Activated T-cell treated with anti-CD3 and anti-CD28 coated beads, Interleukin-2, amount 50 U/mL, for 24 hours (primary cell): ENCODE results near the gene PARVA.

Experiments used
- DNase-seq: peaks from one replicate; pipeline ENCODE4 v3.0.0-alpha.2; 2020
- H3K27ac Mint-ChIP-seq: 2 replicates; pipeline ENCODE4 v1.8.0; 2020; ENCODE audit warnings: mild to moderate bottlenecking, mixed read lengths
- H3K27me3 Mint-ChIP-seq: 2 replicates; pipeline ENCODE4 v1.8.0; 2020; ENCODE audit warnings: mixed read lengths
- H3K36me3 Mint-ChIP-seq: 2 replicates; pipeline ENCODE4 v1.8.0; 2020; ENCODE audit warnings: low read depth, mixed read lengths
- H3K4me1 Mint-ChIP-seq: 2 replicates; pipeline ENCODE4 v1.8.0; 2020; ENCODE audit warnings: low read depth, mixed read lengths
- H3K4me3 Mint-ChIP-seq: 2 replicates; pipeline ENCODE4 v1.8.0; 2020; ENCODE audit warnings: mild to moderate bottlenecking, moderate library complexity, mixed read lengths
- H3K9me3 Mint-ChIP-seq: 2 replicates; pipeline ENCODE4 v1.8.0; 2020; ENCODE audit warnings: mixed read lengths

Gene PARVA

GRCh38 chr11:12408156-12408770 is 30.9 kb downstream of the PARVA start:
- no peak overlapping the region for H3K4me3 Mint-ChIP-seq
- H3K36me3 Mint-ChIP-seq: no peaks in the 10 kb centered on the region
- H3K27ac Mint-ChIP-seq: no peak overlapping the region

DNA sequence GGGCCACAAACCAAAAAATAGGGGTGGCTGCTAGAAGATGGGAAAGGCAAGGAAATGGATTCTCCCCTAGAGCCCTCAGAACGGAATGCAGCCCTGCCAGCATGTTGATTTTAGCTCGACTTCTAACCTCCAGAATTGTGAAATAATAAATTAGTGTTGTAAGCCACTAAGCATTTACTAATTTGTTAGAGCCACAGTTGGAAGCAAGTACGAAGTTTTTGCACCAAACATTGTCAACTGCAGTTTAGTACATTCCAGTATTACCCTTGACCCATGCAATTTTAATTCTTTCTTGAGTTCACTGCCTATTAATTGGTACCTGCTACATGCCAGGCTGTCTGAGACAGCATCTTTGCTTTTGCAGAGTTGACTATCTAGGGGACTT is 32.2 kb downstream of the PARVA start:
- Mint-ChIP-seq H3K4me1 (no peaks in the 10 kb centered on the region), H3K9me3 (no peaks in the 10 kb centered on the region), H3K27me3 (peaks cover 3% of the 10 kb centered on the region), H3K4me3 (no peak overlapping the region), H3K36me3 (no peaks in the 10 kb centered on the region), H3K27ac (no peak overlapping the region)
- DNase-seq: no peak

More at GRCh38 chr11:12408156-12408770, 30.9 kb downstream of the PARVA start:
- Mint-ChIP-seq H3K4me1 (no peaks in the 10 kb centered on the region), H3K27me3 (peaks cover 3% of the 10 kb centered on the region), H3K9me3 (no peaks in the 10 kb centered on the region)
- DNase-seq: no peak

DNA sequence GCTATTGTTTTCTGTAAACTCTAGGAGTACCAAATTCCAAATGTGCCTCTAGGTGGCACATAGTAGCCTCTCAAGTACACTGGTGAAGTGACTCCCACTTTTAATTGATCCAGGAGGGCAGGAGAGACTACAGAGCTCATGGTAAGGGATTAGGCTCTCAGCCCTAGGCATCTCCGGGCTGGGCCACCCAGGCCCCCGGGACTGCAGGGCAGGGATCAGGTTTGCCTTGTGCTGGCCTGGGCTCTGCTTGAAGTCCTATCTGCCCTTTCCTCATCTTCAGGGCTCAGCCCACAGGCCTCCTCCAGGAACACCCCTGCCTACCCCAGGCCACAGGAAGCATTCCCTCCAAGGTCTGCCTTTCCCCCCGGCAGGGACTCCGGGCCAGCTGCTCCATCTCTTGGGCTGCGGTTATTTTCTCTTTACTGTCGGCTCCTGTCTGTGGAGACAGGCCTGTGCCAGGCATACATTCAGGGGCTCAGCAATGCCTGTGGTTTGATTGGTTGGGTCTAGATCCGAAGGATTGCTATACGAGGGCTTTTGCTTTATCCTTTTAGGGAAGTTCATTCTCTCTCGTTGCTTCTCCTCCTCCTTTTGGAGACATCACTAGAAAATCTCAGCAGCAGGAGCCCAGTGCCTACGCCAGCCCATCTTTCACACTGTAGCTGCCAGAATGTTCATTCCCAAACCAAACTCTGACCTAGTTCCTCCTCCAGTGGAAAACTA is 32.8 kb downstream of the PARVA start:
- Mint-ChIP-seq H3K4me1 (no peaks in the 10 kb centered on the region), H3K4me3 (no peak overlapping the region), H3K9me3 (no peaks in the 10 kb centered on the region), H3K27ac (no peak overlapping the region), H3K36me3 (no peaks in the 10 kb centered on the region), H3K27me3 (peaks cover 3% of the 10 kb centered on the region)
- no peak for DNase-seq

DNA sequence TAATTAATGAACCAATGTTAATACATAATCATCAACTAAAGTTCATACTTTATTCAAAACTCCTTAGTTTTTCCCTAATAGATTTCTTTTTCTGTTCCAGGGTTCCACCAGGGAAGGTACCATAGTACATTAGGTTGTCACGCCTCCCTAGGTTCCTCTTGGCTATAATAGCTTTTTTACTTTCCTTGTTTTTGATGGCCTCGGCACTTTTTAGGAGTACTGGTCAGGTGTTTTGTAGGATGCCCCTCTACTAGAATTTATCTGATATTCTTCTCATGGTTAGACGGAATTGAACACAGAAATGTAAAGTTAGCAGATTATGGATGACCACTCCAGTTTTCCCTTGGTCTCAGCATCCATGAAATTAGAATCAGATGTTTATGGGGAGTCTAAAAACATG is 34.0 kb downstream of the PARVA start:
- no peak for DNase-seq
- Mint-ChIP-seq H3K27me3 (peaks cover 3% of the 10 kb centered on the region), H3K4me1 (no peaks in the 10 kb centered on the region), H3K4me3 (no peak overlapping the region), H3K9me3 (no peaks in the 10 kb centered on the region), H3K27ac (no peak overlapping the region), H3K36me3 (no peaks in the 10 kb centered on the region)

DNA sequence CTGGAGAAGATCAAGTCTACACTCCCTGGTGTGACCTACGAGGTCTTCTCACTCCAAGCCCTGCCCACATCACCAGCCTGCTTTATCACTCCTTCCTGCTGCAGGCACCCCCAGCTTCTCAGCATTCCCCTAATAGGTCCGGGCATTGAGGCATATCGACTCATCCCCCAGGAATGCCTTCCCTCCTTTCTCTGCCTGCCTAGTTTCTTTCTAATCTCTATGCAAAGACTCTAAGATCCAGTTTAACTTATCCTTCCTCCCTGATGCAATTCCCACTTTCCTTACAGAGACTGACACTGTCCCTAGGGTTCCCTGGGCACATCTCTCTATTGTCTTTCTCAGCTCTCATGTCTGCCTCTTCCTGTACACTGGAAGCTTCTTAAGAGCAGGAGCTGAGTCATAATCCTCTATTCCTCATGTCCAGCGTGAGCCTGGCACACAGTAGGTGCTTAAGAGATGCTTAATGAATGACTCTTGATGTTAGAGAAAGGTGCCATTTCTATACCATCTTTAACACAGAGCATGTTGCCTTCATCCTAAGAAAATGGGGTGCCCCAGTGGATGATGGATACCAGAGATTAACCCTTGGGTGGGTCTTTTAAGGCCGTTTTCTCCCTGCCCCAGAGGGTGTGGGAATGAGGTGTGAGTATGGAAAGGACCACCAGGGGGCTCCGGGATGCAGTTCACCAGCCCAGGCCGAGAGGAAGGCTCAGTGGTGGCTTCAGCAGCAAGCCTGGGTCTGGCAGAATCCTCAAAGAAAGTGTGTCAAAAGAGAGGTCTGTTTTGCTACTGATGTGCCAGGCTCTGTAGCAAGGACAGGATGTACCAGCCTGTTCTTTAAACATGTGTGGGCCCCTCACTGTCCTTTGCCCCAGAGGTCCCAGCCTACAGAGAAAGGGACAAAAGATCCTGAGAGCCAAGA is 34.7 kb downstream of the PARVA start:
- peak; percentile 39 for DNase-seq
- H3K27ac Mint-ChIP-seq: no peak overlapping the region
- H3K27me3 Mint-ChIP-seq: peaks cover 3% of the 10 kb centered on the region
- H3K4me1 Mint-ChIP-seq: no peaks in the 10 kb centered on the region
- H3K9me3 Mint-ChIP-seq: no peaks in the 10 kb centered on the region
- H3K36me3 Mint-ChIP-seq: no peaks in the 10 kb centered on the region
- H3K4me3 Mint-ChIP-seq: no peak overlapping the region

- no peak for DNase-seq
- no peak overlapping the region for H3K27ac Mint-ChIP-seq
- no peaks in the 10 kb centered on the region for H3K36me3 Mint-ChIP-seq
- peaks cover 3% of the 10 kb centered on the region for H3K27me3 Mint-ChIP-seq
- no peaks in the 10 kb centered on the region for H3K4me1 Mint-ChIP-seq
- no peak overlapping the region for H3K4me3 Mint-ChIP-seq
- no peaks in the 10 kb centered on the region for H3K9me3 Mint-ChIP-seq
Observed at GRCh38 chr11:12413141-12414052, 36.0 kb downstream of the PARVA start.

DNA sequence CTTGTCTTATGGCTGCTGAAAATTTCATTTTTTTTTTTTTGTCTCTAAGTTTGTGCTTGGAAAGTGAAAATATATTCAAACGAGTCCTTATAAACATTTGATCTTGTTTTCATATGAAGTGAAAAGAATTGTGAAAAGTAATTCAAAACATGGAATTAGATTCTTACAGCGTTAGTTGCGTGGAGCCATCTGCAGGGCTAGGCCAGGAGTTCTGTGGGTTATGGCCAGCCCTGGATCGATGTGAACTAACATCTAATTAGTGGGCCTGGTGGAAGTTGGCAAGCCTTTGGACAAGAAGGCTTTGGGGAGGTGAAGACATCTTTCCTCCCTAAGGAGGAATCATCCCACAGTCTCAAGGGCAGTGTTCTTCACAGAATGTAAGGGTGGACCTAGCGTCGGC is 37.2 kb downstream of the PARVA start:
- no peaks in the 10 kb centered on the region for H3K36me3 Mint-ChIP-seq

DNA sequence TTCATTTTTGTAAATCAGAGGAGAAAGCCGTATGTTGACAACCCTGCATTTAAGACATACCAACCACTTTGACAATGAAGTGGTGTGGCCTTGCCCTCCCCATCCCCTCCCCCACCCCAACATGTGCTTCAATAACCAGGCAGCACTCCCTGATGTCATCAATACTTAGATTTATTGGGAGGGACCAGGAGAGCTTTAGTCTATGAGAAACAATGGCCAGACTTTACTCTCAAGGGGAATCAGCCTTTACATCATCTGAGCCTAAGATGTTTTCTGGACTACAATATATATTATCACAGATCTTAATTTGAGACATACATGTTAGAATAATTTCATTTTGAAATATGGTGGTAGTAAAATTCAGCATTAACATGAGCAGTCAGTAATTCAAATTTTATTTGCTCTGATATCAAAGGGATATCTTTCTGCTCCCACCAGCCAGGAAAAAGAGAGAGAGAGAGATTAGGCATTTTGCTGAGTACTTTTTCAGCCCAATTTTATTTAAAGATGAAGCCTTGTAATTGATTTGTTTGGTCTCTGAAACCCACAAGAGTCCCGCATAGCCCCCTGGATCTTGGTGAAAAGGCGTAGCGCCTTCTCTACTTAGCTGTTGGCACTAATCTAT is 38.1 kb downstream of the PARVA start:
- no peak overlapping the region for H3K4me3 Mint-ChIP-seq
- no peaks in the 10 kb centered on the region for H3K36me3 Mint-ChIP-seq
- H3K9me3 Mint-ChIP-seq: no peaks in the 10 kb centered on the region
- H3K27ac Mint-ChIP-seq: no peak overlapping the region
- H3K4me1 Mint-ChIP-seq: no peaks in the 10 kb centered on the region
- H3K27me3 Mint-ChIP-seq: peaks cover 3% of the 10 kb centered on the region
- DNase-seq: no peak

More for the DNA sequence above, 37.2 kb downstream of the PARVA start:
- Mint-ChIP-seq H3K9me3 (no peaks in the 10 kb centered on the region), H3K27me3 (peaks cover 3% of the 10 kb centered on the region), H3K27ac (no peak overlapping the region), H3K4me3 (no peak overlapping the region), H3K4me1 (no peaks in the 10 kb centered on the region)
- no peak for DNase-seq

DNA sequence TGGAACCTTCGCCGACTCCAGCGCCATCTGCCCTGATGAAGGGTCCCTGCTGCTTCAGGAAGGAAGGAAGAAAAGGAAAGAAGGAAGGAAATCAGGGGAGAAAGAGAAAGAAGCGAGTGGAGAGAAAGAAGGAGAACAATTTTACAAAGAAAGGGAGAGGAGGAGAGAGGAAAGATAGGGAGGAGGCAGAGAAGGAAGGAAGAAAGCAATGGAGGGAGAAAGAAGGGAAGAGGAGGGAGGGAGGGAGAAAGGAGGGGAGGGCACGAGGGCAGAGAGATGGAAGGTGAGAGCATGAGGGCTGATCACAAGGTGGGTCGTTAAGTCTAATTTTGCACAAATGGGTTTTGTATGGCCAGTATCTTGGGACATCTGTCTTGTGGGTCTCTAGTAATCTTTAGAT is 39.2 kb downstream of the PARVA start:
- no peak overlapping the region for H3K4me3 Mint-ChIP-seq
- H3K9me3 Mint-ChIP-seq: no peaks in the 10 kb centered on the region
- DNase-seq: no peak
- H3K36me3 Mint-ChIP-seq: no peaks in the 10 kb centered on the region
- H3K27ac Mint-ChIP-seq: no peak overlapping the region
- H3K4me1 Mint-ChIP-seq: no peaks in the 10 kb centered on the region
- H3K27me3 Mint-ChIP-seq: peaks cover 3% of the 10 kb centered on the region

DNA sequence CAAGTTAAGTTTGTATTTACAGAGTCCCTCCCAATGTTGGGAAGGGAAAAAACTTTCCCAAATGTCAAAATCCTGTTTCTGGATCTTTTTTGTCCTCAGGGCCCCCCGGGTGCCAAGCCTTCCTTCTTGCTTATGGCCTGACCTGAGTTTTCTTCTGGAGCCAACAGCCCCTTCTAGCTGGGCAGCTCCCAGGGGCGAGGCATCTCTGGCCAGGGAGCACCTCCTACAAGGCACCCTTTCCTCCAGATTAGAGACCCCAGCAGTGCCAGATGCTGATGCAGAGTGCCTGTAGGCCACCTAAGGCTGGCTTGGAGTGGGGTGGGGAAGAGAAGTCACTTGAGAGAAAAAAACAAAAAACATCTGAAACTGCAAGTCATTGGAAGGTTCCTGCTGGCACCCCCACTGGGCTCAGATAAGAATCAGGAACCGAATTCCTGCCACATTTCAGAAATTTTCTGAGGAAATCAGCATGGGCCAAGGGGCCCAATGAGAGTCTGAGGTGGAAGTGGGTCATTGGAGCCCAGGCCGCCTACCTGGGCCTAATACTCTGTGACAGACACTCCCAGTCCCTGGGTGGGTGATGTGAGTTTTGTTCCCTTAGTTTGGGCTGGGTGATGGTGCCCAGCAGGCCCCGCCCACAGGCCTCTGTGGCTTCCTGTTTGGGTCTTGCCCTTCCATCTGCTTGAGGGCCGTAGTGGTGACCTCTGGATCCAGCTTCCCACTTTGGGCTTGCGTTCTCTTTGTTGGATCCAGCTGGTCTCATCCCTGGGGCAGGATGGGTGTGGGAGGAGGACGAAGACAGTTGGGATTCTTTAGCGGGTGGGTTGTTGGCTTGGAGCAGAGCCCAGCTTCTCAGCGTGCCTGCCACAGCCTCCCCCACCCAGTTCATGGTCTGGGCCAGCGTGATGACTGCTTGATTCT is 40.6 kb downstream of the PARVA start:
- H3K27me3 Mint-ChIP-seq: no peaks in the 10 kb centered on the region

GRCh38 chr11:12420040-12420439 is 42.7 kb downstream of the PARVA start:
- no peaks in the 10 kb centered on the region for H3K9me3 Mint-ChIP-seq
- DNase-seq: no peak
- no peak overlapping the region for H3K27ac Mint-ChIP-seq
- no peaks in the 10 kb centered on the region for H3K27me3 Mint-ChIP-seq
- no peaks in the 10 kb centered on the region for H3K4me1 Mint-ChIP-seq
- no peaks in the 10 kb centered on the region for H3K36me3 Mint-ChIP-seq
- H3K4me3 Mint-ChIP-seq: no peak overlapping the region

More for the DNA sequence above, 40.6 kb downstream of the PARVA start:
- no peaks in the 10 kb centered on the region for H3K36me3 Mint-ChIP-seq
- H3K27ac Mint-ChIP-seq: no peak overlapping the region
- H3K4me3 Mint-ChIP-seq: no peak overlapping the region
- DNase-seq: no peak
- H3K9me3 Mint-ChIP-seq: no peaks in the 10 kb centered on the region
- H3K4me1 Mint-ChIP-seq: no peaks in the 10 kb centered on the region

- Mint-ChIP-seq H3K4me1 (no peaks in the 10 kb centered on the region), H3K9me3 (no peaks in the 10 kb centered on the region), H3K36me3 (no peaks in the 10 kb centered on the region), H3K4me3 (no peak overlapping the region), H3K27me3 (peaks cover 4% of the 10 kb centered on the region), H3K27ac (no peak overlapping the region)
- no peak for DNase-seq
Observed at GRCh38 chr11:12420706-12421105, 43.3 kb downstream of the PARVA start.

- Mint-ChIP-seq H3K4me1 (no peaks in the 10 kb centered on the region), H3K9me3 (no peaks in the 10 kb centered on the region), H3K27ac (no peak overlapping the region), H3K27me3 (peaks cover 4% of the 10 kb centered on the region), H3K36me3 (no peaks in the 10 kb centered on the region), H3K4me3 (no peak overlapping the region)
- DNase-seq: no peak
Observed at GRCh38 chr11:12421386-12421785, 44.0 kb downstream of the PARVA start.
